GM18951 (cell line): ENCODE results near the gene FYTTD1.
A peak's percentile ranks its signal among the peaks of the same experiment; 100 is the strongest.

ENCODE experiments used
- POLR2A ChIP-seq: IDR thresholded peaks from 4 replicates; pipeline ENCODE4 v1.6.1; 2011; ENCODE audit warnings: mild to moderate bottlenecking; ENCODE audit not compliant: insufficient read length, insufficient read depth; ENCODE audit errors: extremely low read depth
- in situ Hi-C: fragments of 300-500 bp; cut with MboI; formaldehyde crosslinking; loops from one replicate; pipeline ENCODE4 v1.12.0; 2022; ENCODE audit warnings: low sequenced_read_pairs, mixed read lengths, inconsistent platforms; ENCODE audit not compliant: unreplicated experiment

FYTTD1 gene

GRCh38 chr3:197749315-197749600 lies 425 bp upstream of the FYTTD1 start:
- in situ Hi-C loops = no loop called here
- TF ChIP-seq POLR2A = no peak

GRCh38 chr3:197750396-197750831 lies 731 bp downstream of the FYTTD1 start:
- peak; percentile 47 for TF ChIP-seq POLR2A
- in situ Hi-C loops = no loop called here

- in situ Hi-C loops = no loop called here
- no peak for TF ChIP-seq POLR2A
Observed at GRCh38 chr3:197750858-197751737, 1.4 kb downstream of the FYTTD1 start.

GRCh38 chr3:197752107-197752506 lies 2.4 kb downstream of the FYTTD1 start:
- TF ChIP-seq POLR2A = no peak
- in situ Hi-C loops = no loop called here

GRCh38 chr3:197753263-197753662 lies 3.6 kb downstream of the FYTTD1 start:
- in situ Hi-C loops = no loop called here
- no peak for TF ChIP-seq POLR2A

DNA sequence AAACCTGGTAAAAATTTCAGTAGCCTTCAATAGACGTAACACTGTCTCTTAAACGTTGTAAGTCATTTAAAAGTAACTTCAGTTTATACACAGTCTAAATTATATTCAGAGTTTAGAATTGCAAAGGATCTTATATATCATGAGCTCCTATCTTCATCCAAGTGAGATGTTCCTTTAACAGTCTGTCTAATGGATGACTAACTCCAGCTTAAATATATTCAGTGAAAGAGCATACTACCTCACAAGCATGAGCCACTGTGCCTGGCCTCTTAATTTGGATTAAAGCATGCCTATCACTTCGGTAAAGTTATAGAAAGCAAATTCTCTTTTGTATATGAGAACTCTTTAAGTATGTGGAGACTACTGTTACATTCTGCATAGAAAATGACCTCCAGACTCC lies 7.0 kb downstream of the FYTTD1 start:
- TF ChIP-seq POLR2A = no peak
- in situ Hi-C loops = no loop called here

DNA sequence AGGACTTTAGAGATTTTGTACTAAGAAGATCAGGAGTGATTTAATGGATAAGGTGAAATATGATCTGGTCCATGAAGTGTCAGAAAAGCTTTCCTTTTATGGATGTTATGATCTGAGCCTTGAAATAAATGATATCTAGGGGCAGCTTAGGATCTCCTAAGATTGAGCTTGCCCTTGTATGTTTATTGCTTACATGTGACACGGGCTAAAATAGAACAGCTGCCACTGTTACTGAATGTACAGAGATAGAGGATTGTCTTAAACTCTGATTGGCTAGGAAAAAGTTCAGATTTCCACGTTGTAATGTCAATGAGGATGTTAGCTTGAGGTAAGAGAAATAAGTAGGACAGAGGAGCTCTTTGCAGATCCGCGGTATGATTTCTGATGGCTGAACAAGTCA lies 8.8 kb downstream of the FYTTD1 start:
- TF ChIP-seq POLR2A = no peak
- in situ Hi-C loops = no loop called here

DNA sequence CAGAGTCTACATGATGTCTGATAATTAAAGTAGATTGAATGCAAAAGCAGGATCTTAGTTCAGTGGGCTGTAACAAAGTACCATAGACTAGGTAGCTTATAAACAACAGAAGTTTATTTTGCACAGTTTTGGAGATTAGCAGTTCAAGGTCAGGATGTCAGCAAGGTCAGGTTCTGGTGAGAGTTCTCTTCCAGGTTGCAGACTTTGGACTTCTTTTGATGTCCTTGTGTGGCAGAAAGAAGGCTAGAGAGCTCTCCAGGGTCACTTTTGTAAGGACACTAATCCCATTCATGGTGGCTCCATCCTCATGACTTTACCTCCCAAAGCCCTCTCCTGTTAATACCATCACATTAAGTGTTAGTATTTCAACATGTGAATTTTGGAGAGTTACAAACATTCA lies 12.1 kb downstream of the FYTTD1 start:
- in situ Hi-C loops = no loop called here
- no peak for TF ChIP-seq POLR2A

DNA sequence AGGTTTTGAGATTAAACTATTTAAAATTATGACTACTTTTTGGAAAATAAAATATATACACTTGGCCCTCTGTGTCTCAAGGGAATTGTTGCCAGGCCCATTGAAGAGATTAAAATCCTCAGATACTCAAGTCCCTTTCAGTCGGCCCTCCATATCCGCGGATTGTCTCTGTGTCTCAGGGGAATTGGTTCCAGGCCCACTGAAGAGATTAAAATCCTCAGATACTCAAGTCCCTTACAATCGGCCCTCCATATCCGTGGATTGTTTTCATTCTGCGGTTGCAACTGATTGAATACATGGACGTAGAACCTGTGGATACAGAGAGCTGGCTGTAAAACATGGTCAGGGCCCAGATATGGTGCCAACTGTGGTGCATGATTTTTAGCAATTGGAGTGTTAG lies 25.6 kb downstream of the FYTTD1 start:
- TF ChIP-seq POLR2A = no peak
- in situ Hi-C loops = no loop called here

GRCh38 chr3:197782230-197782629 lies 32.5 kb downstream of the FYTTD1 start:
- TF ChIP-seq POLR2A = no peak
- in situ Hi-C loops = no loop called here

GRCh38 chr3:197784019-197784585 lies 34.4 kb downstream of the FYTTD1 start:
- in situ Hi-C loops = no loop called here
- no peak for TF ChIP-seq POLR2A

DNA sequence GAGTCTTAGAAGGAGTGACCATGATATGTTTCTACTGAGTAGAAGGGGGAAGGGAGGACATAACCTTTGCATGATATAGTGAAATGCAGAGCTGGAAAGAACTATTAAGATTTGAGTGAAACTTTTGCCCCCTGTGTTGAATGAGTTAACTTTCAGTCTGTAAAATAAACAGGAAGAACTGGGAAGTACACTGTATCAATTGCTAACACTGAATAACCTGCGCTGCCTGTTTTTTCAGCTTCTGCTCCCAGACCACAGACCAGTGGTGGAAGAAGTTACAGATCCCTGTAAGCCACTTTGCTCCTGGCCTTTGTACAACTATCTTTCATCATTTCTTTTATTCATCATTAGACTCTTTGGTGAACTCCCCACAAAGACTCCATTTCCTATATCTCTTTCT lies 37.7 kb downstream of the FYTTD1 start:
- in situ Hi-C loops = no loop called here
- no peak for TF ChIP-seq POLR2A

GRCh38 chr3:197789309-197789708 lies 39.6 kb downstream of the FYTTD1 start:
- in situ Hi-C loops = no loop called here
- TF ChIP-seq POLR2A = no peak

GRCh38 chr3:197790033-197790432 lies 40.4 kb downstream of the FYTTD1 start:
- in situ Hi-C loops = no loop called here
- no peak for TF ChIP-seq POLR2A
